GM18907 (cell line): Measurements from ENCODE around the gene PKP2.

Experiments
- ATAC-seq: cut with Tn5 transposase; IDR thresholded peaks from one replicate; pipeline ENCODE4 v1.9.1; 2021; ENCODE audit warnings: mild to moderate bottlenecking, moderate library complexity; ENCODE audit not compliant: unreplicated experiment

The PKP2 gene

GRCh38 chr12:32819424-32819823 is 77.2 kb downstream of the PKP2 start:
- no peak for ATAC-seq

GRCh38 chr12:32811686-32812392 is 84.7 kb downstream of the PKP2 start:
- ATAC-seq: no peak

GRCh38 chr12:32809846-32810245 is 86.7 kb downstream of the PKP2 start:
- ATAC-seq: no peak

- no peak for ATAC-seq
Observed at GRCh38 chr12:32809196-32809595, 87.4 kb downstream of the PKP2 start.

GRCh38 chr12:32804301-32804700 is 92.3 kb downstream of the PKP2 start:
- ATAC-seq: no peak

GRCh38 chr12:32801269-32801980 is 95.2 kb downstream of the PKP2 start:
- ATAC-seq: no peak

- ATAC-seq: no peak
Observed at GRCh38 chr12:32794281-32794680, 102.3 kb downstream of the PKP2 start.

GRCh38 chr12:32789916-32790315 is 106.7 kb downstream of the PKP2 start:
- ATAC-seq: no peak

- ATAC-seq: no peak
Observed at GRCh38 chr12:32789446-32789845, 107.1 kb downstream of the PKP2 start.

- ATAC-seq: no peak
Observed at GRCh38 chr12:32788405-32788804, 108.2 kb downstream of the PKP2 start.

GRCh38 chr12:32785557-32785956 is 111.0 kb downstream of the PKP2 start:
- no peak for ATAC-seq

- no peak for ATAC-seq
Observed at GRCh38 chr12:32783029-32783428, 113.5 kb downstream of the PKP2 start.

GRCh38 chr12:32780071-32780470 is 116.5 kb downstream of the PKP2 start:
- ATAC-seq: no peak

- ATAC-seq: no peak
Observed at GRCh38 chr12:32777691-32778175, 118.8 kb downstream of the PKP2 start.

GRCh38 chr12:32777159-32777558 is 119.4 kb downstream of the PKP2 start:
- ATAC-seq: peak; percentile 43

- no peak for ATAC-seq
Observed at GRCh38 chr12:32776258-32776657, 120.3 kb downstream of the PKP2 start.

- no peak for ATAC-seq
Observed at GRCh38 chr12:32773691-32774090, 122.9 kb downstream of the PKP2 start.

- no peak for ATAC-seq
Observed at GRCh38 chr12:32770141-32770540, 126.4 kb downstream of the PKP2 start.

GRCh38 chr12:32768518-32768917 is 128.1 kb downstream of the PKP2 start:
- no peak for ATAC-seq

- ATAC-seq: no peak
Observed at GRCh38 chr12:32765906-32766305, 130.7 kb downstream of the PKP2 start.

GRCh38 chr12:32761716-32762115 is 134.9 kb downstream of the PKP2 start:
- ATAC-seq: peak; percentile 64

GRCh38 chr12:32757157-32757556 is 139.4 kb downstream of the PKP2 start:
- no peak for ATAC-seq
